Osteoblast (primary cell): ENCODE results near the gene TSEN34. TPM values are rescaled to one million over a fixed set of nuclear protein-coding genes. Genes with fewer than 3 reads are reported as not detected.

Experiments
- DNase-seq: peaks from one replicate; pipeline ENCODE4 v3.0.0; 2011; ENCODE audit warnings: low spot score, mixed read lengths; ENCODE audit not compliant: insufficient read length; ENCODE audit errors: missing footprints
- H2AFZ ChIP-seq: 2 replicates; pipeline ENCODE4 v1.6.0; 2011; ENCODE audit warnings: mild to moderate bottlenecking, low read length
- H3K27ac ChIP-seq: 2 replicates; pipeline ENCODE4 v1.5.1; 2011; ENCODE audit warnings: mild to moderate bottlenecking, low read depth, low read length, moderate library complexity
- H3K27me3 ChIP-seq: 2 replicates; pipeline ENCODE4 v1.6.0; 2012; ENCODE audit warnings: mild to moderate bottlenecking, control low read depth, inconsistent platforms, low read length, moderate library complexity; ENCODE audit not compliant: insufficient read depth
- H3K36me3 ChIP-seq: 2 replicates; pipeline ENCODE4 v1.5.1; 2011; ENCODE audit warnings: mild to moderate bottlenecking, low read length, control low read depth, moderate library complexity; ENCODE audit not compliant: insufficient read depth
- H3K4me1 ChIP-seq: 2 replicates; pipeline ENCODE4 v1.5.1; 2011; ENCODE audit warnings: mild to moderate bottlenecking, low read length, control low read depth, moderate library complexity; ENCODE audit not compliant: insufficient read depth
- H3K4me2 ChIP-seq: 2 replicates; pipeline ENCODE4 v1.6.0; 2011; ENCODE audit warnings: mild to moderate bottlenecking, low read length; ENCODE audit not compliant: insufficient read depth
- H3K4me3 ChIP-seq: fragments of 200-600 bp; sonication (generic); 3 replicates; pipeline ENCODE4 v1.5.1; 2012; ENCODE audit warnings: mild to moderate bottlenecking, low read length, inconsistent platforms; ENCODE audit not compliant: insufficient read depth
- H3K79me2 ChIP-seq: 2 replicates; pipeline ENCODE4 v1.6.0; 2012; ENCODE audit warnings: mild to moderate bottlenecking, low read length, control low read depth, inconsistent platforms; ENCODE audit not compliant: insufficient read depth
- H3K9me3 ChIP-seq: 2 replicates; pipeline ENCODE4 v1.5.1; 2011; ENCODE audit warnings: low read depth, low read length, control low read depth
- H4K20me1 ChIP-seq: 2 replicates; pipeline ENCODE4 v1.6.0; 2012; ENCODE audit warnings: mild to moderate bottlenecking, low read length, control low read depth; ENCODE audit not compliant: insufficient read depth
- total RNA-seq: library from RNA; depleted of rRNA; stranded (reverse); fragments of >200 nt; gene quantifications from 2 replicates; pipeline ENCODE4 v1.2.3, GENCODE V29; 2012
- TF ChIP-seq, protein P1 (sequence below): IDR thresholded peaks from 2 replicates; pipeline ENCODE4 v1.5.1; 2011; ENCODE audit warnings: mild to moderate bottlenecking, low read depth, low read length, moderate library complexity; ENCODE audit errors: extremely low read depth

Gene TSEN34
- total RNA-seq: 73.1 and 76.3 TPM in 2 replicates

DNA sequence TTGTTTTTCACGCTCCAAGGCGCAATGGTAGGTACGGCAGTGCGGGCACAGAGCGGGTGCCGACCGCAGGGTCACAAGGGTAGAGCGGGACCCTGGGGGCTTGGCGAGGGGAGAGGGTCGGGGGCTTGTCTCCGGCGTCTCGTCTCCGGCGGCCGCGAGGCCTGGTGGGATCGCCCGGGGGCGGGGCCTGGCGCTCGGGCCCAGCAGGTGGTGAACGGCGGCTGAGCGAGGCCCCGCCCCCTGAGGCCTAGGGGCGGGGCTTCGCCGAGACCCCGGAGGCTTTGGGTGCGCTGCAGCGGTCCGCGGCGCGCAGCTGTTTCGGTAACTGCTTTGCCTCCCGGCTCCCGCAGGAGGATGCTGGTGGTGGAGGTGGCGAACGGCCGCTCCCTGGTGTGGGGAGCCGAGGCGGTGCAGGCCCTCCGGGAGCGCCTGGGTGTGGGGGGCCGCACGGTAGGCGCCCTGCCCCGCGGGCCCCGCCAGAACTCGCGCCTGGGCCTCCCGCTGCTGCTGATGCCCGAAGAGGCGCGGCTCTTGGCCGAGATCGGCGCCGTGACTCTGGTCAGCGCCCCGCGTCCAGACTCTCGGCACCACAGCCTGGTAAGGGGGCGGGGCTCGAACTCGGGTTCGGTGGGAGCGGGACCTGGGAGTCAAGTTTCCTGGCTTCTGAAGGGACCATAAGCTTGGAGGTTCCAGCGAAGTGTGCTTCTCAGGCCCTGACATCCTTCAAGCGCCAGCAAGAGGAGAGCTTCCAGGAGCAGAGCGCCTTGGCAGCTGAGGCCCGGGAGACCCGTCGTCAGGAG, at the start of gene TSEN34:
TSS of gene TSEN34 (plus strand) at position 298 of the 800 bp plus-strand sequence. CDS start at position 355, 57 bp downstream.
- Histone ChIP-seq H3K9me3 (no peaks in the 10 kb centered on the region), H3K36me3 (peaks cover 25% of the 10 kb centered on the region), H3K27me3 (no peaks in the 10 kb centered on the region), H4K20me1 (peaks cover 10% of the 10 kb centered on the region), H3K4me2 (peak within 1 kb of the TSS; percentile 95), H3K4me3 (peak within 1 kb of the TSS; percentile 86), H3K27ac (peak within 1 kb of the TSS; percentile 94), H3K4me1 (peaks cover 19% of the 10 kb centered on the region), H3K79me2 (peaks cover 48% of the 10 kb centered on the region), H2AFZ (peak within 1 kb of the TSS; percentile 98)
- TF ChIP-seq, protein P1, sequence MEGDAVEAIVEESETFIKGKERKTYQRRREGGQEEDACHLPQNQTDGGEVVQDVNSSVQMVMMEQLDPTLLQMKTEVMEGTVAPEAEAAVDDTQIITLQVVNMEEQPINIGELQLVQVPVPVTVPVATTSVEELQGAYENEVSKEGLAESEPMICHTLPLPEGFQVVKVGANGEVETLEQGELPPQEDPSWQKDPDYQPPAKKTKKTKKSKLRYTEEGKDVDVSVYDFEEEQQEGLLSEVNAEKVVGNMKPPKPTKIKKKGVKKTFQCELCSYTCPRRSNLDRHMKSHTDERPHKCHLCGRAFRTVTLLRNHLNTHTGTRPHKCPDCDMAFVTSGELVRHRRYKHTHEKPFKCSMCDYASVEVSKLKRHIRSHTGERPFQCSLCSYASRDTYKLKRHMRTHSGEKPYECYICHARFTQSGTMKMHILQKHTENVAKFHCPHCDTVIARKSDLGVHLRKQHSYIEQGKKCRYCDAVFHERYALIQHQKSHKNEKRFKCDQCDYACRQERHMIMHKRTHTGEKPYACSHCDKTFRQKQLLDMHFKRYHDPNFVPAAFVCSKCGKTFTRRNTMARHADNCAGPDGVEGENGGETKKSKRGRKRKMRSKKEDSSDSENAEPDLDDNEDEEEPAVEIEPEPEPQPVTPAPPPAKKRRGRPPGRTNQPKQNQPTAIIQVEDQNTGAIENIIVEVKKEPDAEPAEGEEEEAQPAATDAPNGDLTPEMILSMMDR: no peak
- DNase-seq: peak; percentile 95

DNA sequence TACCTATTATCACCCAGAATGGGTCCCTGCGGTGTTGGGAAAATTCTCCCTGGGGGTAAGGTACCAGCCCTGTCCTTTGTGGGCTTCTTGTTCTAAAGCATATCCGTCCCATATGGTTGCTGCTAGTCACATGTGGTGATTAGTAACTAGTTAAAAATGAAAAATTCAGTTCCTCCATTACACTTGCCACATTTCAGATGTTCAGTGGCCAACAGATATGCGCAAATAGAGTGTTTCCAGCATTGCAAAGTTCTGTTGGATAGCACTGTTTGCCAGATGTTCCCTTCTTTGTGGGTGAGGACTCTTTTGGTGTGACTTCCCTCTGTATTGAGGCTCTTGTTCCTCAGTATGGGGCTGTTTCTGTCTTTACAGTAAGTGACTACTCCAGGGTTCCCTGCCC, 49.8 kb upstream of the TSEN34 start:
- no peaks in the 10 kb centered on the region for H3K9me3 ChIP-seq
- H3K4me2 ChIP-seq: no peak overlapping the region
- peaks cover 59% of the 10 kb centered on the region for H3K79me2 ChIP-seq
- TF ChIP-seq, protein P1: no peak
- no peak overlapping the region for H3K27ac ChIP-seq
- peaks cover 60% of the 10 kb centered on the region for H4K20me1 ChIP-seq
- H3K4me3 ChIP-seq: no peak overlapping the region
- H2AFZ ChIP-seq: no peak overlapping the region
- no peaks in the 10 kb centered on the region for H3K27me3 ChIP-seq
- DNase-seq: no peak
- peaks cover 68% of the 10 kb centered on the region for H3K36me3 ChIP-seq
- peaks cover 12% of the 10 kb centered on the region for H3K4me1 ChIP-seq

DNA sequence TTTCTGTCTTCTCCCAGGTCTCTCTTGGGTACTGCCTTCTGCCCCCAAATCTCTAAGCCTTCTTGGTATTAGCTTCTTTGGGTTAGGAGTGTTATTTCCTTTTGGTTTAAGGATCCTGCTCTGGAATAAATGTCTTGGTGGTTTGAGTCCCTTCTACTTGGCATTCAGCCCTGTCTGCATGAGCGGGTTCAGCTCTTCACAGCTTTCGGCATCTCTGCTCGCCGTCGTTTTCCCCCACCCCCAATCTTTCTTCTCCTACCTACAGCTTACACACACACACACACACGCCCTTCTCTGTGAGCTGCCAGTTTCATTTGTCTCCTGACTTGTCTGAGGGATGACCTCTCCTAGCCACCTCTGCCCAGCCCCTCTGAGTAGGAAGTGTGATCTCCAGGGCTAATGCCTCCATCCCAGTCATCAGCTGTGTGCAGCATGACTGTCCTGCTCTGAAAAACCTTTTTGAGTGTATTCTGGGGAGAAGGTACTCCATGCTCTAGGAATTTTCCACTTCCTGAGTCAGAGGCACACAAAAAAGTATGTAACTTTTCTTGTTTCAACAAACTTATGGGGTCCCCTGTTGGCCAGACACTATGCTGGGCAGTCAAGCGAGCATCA, 48.8 kb upstream of the TSEN34 start:
- no peak overlapping the region for H2AFZ ChIP-seq
- peaks cover 66% of the 10 kb centered on the region for H4K20me1 ChIP-seq
- DNase-seq: peak; percentile 93
- no peak overlapping the region for H3K4me3 ChIP-seq
- no peak overlapping the region for H3K27ac ChIP-seq
- no peaks in the 10 kb centered on the region for H3K9me3 ChIP-seq
- TF ChIP-seq, protein P1: no peak
- H3K27me3 ChIP-seq: no peaks in the 10 kb centered on the region
- peaks cover 59% of the 10 kb centered on the region for H3K79me2 ChIP-seq
- no peak overlapping the region for H3K4me2 ChIP-seq
- peaks cover 8% of the 10 kb centered on the region for H3K4me1 ChIP-seq
- H3K36me3 ChIP-seq: peaks cover 77% of the 10 kb centered on the region

DNA sequence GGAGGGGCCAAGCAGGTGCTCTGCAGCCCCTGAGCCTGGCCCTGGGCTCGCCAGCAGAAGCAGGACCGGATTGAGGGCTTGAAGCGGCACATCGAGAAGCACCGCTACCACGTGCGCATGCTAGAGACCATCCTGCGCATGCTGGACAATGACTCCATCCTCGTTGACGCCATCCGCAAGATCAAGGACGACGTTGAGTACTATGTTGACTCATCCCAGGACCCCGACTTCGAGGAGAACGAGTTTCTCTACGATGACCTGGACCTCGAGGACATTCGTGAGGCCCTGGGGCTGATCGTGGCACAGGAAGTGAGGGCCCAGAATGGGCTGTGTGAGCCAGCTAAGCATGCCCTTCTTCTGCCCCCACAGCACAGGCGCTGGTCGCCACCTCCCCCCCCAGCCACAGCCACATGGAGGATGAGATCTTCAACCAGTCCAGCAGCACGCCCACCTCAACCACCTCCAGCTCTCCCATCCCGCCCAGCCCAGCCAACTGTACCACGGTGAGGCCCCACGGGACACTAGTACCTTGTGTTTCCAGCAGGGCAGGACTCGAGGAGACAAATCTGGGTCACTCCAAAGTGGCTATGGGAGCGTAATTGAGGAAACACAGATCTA, 45.5 kb upstream of the TSEN34 start:
- no peak for DNase-seq
- H4K20me1 ChIP-seq: peaks cover 48% of the 10 kb centered on the region
- no peak overlapping the region for H2AFZ ChIP-seq
- no peak overlapping the region for H3K4me2 ChIP-seq
- no peak overlapping the region for H3K27ac ChIP-seq
- TF ChIP-seq, protein P1: no peak
- no peaks in the 10 kb centered on the region for H3K27me3 ChIP-seq
- H3K79me2 ChIP-seq: peaks cover 28% of the 10 kb centered on the region
- peaks cover 93% of the 10 kb centered on the region for H3K36me3 ChIP-seq
- no peaks in the 10 kb centered on the region for H3K9me3 ChIP-seq
- H3K4me1 ChIP-seq: no peaks in the 10 kb centered on the region
- no peak overlapping the region for H3K4me3 ChIP-seq
